ES-I3 (cell line): ENCODE results near the gene TOR1AIP2.
"Not testable (repeated sequence)": the region's sequence is repeated elsewhere in the genome, so short reads cannot be mapped to it uniquely, and the experiment has no call there.

ENCODE experiments used
- H3K36me3 ChIP-seq: 2 replicates; pipeline ENCODE4 v1.6.1; 2013; ENCODE audit warnings: mild to moderate bottlenecking, low read length, control low read depth, moderate library complexity; ENCODE audit not compliant: insufficient read depth
- H3K4me1 ChIP-seq: 2 replicates; pipeline ENCODE4 v1.6.1; 2013; ENCODE audit warnings: mild to moderate bottlenecking, control low read depth, low read length; ENCODE audit not compliant: insufficient read depth
- H3K9ac ChIP-seq: 2 replicates; pipeline ENCODE4 v1.6.1; 2013; ENCODE audit warnings: low read depth, mild to moderate bottlenecking, low read length, moderate library complexity
- H3K9me3 ChIP-seq: 2 replicates; pipeline ENCODE4 v1.6.1; 2013; ENCODE audit warnings: mild to moderate bottlenecking, low read length, moderate library complexity; ENCODE audit not compliant: control insufficient read depth, insufficient read depth

TOR1AIP2 gene

DNA sequence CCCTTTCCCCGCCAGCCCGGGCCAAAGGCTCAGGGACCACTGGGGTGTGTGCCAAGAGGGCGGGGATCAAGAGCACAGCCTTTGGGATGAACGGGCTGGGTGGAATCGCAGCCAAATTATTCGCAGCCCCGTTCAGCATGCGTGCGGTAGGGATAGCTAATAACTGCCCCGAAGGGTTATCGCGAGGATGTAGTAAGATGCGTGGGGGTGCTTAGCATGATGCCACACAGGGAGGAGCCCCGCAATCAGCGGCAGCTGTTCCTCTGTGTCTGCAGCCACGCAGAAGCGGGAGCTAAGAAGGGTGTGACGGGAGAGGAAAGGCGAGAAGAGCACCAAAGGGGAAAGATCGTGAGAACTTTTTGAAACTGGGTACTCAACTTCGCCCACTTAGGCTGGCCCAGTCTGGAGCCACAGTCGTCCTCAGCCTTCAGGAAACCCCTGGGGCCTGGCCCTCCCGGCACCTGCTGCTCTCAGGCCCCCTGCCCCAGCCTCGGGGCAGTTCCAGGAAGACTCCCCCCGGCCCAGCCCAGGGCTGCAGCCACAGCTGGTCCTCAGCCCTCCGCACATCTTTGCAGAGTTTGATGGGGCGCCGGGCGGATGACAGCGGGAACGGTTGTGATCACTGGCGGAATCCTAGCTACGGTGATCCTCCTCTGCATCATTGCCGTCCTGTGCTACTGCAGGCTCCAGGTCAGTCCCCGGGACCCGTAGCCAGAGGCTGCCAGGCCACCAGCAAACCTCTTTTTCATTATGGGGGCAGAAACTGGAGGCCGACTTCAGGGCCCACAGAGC is 64.9 kb downstream of the TOR1AIP2 start:
- no peaks in the 10 kb centered on the region for H3K36me3 ChIP-seq
- no peaks in the 10 kb centered on the region for H3K9me3 ChIP-seq
- H3K9ac ChIP-seq, result no peak overlapping the region

DNA sequence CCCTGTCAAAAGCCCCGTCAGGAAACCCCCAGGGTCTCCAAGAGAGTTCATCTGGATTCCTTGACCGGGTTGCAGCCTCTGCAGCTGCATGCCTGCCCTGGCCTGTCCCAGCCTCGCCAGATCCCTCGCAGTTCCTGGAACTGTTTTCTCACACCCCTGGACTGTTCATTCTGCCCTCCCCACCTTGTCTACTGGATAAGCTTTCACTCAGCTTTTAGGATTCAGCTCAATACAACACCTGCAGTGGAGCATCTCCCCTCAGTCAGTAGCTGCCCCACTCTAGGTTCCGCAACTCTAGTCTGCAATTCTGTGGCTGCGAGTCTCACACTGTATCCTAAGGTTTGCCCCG is 67.3 kb downstream of the TOR1AIP2 start:
- Histone ChIP-seq H3K36me3 (no peaks in the 10 kb centered on the region), H3K4me1 (no peaks in the 10 kb centered on the region), H3K9ac (no peak overlapping the region), H3K9me3 (no peaks in the 10 kb centered on the region)

More for the DNA sequence above, 64.9 kb downstream of the TOR1AIP2 start:
- no peaks in the 10 kb centered on the region; the same call in 1 of the 2 replicates for H3K4me1 ChIP-seq

DNA sequence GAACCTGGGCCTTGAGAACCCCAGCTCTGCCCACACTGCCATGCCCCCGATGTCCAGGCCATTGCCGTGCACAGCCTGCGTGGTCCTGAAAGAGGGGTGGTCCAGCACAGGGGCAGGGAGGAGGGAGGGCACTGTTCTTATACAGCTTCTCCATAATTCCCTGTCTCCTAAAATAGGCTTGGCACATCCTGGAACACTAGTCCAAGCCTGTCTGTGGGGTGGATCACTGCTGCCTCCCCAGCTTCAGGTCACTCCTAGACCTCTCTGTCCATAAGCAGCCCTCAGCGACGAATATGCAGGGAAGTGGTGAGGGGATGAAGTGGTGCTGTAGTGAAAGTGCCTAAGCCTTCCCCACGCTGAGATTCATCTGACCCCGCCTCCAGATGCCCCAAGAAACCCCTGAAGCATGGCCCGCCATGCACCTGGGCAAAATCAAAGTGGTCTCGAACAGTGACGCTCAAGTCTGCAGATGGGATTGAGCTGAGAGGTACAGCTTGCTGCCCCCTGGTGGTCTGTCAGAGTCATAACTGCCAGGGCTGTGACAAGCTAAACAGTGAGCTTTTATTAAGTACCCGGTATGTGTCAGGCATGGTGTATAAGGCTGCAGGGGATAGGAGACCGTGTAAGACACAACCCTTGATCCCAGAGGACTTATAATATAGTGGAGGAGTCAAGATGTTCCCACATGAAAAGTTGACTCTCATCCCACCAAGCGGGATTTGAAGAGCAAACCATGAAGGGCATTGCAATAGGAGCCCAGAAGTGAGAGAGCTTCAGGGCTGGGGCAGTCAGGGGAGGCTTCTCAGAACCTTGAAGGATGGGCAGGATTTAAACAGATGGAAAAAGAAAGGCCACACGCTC is 67.9 kb downstream of the TOR1AIP2 start:
- no peak overlapping the region for H3K9ac ChIP-seq
- H3K36me3 ChIP-seq, result no peaks in the 10 kb centered on the region
- H3K9me3 ChIP-seq, result no peaks in the 10 kb centered on the region
- H3K4me1 ChIP-seq, result no peaks in the 10 kb centered on the region

DNA sequence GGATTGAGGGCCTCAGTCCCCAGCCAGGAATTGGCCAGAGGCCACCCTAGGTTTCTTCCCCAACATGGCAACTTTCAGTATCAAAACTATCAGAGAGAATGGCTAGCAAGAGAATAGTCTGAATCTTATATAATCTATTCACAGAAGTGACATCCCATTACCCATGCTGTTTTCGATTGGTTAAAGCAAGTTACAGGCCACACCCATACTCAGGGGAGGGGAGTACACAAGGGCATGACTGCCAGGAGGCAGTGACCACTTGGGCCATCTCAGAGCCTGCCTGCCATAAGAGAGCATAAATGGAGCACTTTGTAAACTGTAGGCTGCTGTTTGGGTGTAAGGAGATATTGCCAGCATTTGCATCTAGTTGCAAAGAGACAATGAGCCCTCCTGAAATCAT is 69.1 kb downstream of the TOR1AIP2 start:
- H3K9ac ChIP-seq, result no peak overlapping the region
- H3K4me1 ChIP-seq, result no peaks in the 10 kb centered on the region
- H3K36me3 ChIP-seq, result no peaks in the 10 kb centered on the region
- H3K9me3 ChIP-seq, result no peaks in the 10 kb centered on the region

DNA sequence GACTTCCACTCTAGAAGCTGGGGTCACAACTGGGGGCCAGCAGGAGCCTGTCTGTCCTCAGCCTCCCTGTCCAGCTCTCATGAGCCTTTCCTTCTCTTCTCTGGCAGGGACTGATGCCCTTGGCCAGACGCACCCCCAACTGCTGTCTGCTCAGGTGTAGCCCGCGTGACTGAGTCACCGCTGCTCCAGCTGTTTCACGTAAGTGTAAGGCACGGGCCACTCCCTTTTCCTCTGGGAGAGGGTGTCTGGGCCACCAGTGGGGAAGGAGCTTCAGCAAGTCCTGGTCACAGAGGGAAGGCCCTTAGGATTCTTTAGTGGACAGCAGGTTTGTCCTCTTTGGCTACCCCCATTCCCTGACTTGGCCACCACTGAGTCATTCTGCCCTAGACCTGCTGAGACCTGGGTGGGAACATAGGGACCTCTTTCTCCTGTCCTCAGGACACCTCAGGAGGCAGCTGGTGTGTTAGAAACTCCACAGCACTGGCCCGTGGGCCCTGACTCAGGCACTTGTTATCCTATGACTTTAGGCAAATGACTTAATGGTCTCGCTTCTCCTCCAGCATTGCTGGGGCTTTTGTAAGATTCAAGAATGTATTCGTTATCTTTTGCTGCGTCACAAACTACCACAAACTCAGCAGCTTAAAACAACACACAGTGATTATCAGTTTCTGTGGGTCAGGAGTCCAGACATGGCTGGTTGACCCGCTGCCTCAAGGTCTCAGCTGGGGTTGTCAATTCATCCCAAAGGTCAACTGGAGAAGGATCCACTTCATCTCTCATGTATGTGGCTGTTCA is 69.7 kb downstream of the TOR1AIP2 start:
- Histone ChIP-seq H3K9ac (no peak overlapping the region), H3K9me3 (no peaks in the 10 kb centered on the region), H3K4me1 (no peaks in the 10 kb centered on the region), H3K36me3 (no peaks in the 10 kb centered on the region)

DNA sequence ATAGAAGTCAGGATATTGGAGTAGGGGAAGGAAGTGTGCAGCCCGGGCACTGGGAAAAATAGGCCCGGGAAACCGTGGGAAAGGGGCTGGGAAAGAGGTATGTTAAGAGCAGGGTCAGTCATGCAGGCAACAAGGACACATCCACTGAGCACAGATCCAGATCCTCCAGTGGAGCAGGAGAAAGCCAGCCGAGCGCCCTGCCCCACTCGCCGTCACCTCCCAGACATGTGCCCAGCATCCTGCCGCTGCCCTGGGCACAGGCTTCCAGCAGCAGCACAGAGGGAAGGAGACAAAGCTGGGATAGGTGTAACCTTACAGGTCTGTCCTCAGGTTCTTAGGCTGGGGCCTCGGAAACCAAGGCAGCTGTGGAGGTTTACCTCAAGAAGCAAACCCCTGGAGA is 70.3 kb downstream of the TOR1AIP2 start:
- Histone ChIP-seq H3K9ac (no peak overlapping the region), H3K36me3 (no peaks in the 10 kb centered on the region), H3K9me3 (no peaks in the 10 kb centered on the region), H3K4me1 (no peaks in the 10 kb centered on the region)

DNA sequence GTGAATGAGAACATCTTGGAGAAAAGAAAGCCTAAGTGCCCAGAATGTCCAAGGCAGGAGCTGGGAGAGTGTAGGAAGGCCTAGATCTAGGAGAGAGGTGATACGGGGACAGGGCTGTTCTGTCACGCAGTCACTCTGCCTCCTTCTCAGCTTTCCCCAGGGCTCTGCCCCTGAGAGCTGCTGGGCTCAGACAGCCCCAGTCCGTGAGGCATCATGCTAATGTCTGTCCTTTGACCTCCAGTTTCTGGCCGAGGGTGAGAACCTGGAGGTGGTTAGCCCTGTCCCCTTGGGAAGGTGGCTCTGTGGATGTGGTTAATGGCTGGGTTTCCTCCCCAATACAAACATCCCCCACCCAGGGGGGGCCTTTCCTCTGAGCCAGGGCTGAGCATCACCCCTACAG is 71.3 kb downstream of the TOR1AIP2 start:
- no peak overlapping the region for H3K9ac ChIP-seq
- no peaks in the 10 kb centered on the region for H3K36me3 ChIP-seq
- no peaks in the 10 kb centered on the region for H3K4me1 ChIP-seq
- H3K9me3 ChIP-seq, result no peaks in the 10 kb centered on the region

DNA sequence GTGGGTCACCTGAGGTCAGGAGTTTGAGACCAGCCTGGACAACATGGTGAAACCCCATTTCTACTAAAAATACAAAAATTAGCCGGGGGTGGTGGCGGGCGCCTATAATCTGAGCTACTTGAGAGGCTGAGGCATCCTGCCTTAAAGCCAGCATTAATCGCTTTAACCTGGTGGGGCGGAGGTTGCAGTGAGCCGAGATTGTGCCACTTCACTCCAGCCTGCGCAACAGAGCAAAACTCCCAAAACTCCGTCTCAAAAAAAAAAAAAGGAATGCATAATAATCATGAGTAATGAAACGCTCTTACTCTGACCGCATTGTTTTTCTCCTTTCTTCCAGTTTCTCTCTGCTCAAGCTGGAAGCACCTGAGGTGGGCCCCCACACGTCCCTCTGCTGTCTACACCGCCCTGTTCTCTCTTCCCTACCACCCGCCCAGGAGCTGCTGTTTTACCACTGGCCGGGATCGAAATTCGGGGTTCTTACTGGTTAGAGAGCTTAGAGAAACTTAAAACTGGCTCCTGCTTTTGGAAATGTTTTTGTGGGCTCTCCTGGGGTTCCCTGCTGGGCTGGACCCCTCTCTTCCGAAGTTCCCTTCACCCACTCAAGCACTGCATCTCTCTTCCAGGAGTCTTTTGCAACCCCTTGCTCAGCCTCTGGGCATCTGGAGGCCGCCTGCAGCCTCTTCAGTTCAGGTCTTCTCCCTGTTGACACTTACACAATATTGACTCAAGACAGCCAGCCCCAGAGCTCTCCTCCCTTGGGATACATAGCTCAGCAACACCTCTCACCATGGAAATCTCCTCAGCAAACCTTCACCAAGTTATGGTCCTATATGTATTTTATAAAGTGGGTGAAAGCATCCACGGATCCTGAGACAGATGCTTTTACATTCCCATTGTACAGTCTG is 72.1 kb downstream of the TOR1AIP2 start:
- Histone ChIP-seq H3K9ac (no peak overlapping the region), H3K4me1 (no peaks in the 10 kb centered on the region), H3K9me3 (no peaks in the 10 kb centered on the region), H3K36me3 (no peaks in the 10 kb centered on the region)

DNA sequence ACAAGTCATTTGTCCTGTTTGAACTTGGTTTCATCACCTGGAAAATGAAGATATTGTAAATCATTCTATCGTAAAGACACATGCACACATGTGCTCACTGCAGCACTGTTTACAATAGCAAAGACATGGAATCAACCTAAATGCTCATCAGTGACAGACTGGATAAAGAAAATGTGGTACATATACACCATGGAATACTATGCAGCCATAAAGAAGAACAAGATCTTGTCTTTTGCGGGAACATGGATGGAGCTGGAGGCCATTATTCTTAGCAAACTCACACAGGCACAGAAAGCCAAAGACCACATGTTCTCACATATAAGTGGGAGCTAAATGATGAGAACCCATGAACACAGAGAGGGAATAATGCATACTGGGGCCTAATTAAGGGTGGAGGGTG is 73.2 kb downstream of the TOR1AIP2 start:
- not testable (repeated sequence) for H3K36me3 ChIP-seq, H3K9me3 ChIP-seq, H3K4me1 ChIP-seq, H3K9ac ChIP-seq

DNA sequence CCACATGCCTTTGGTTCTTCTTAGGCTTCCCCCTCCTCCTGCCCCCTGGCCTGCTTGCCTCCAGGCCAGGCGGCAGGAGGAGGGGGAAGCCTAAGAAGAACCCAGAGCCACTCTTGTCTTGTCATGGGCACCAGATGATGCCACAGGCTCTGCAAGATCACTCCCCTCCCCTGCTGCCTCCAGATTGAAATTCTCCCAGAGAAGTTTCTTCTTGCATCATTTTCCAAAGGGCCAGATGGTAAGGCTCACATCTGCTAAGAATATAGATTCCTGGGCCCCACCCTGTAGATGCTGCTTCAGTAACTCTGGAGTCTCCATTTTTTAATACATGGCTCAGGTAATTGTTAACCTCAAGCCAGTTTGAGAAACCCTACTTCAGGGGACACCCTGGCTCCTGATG is 73.7 kb downstream of the TOR1AIP2 start:
- Histone ChIP-seq H3K9me3 (no peaks in the 10 kb centered on the region), H3K4me1 (no peaks in the 10 kb centered on the region), H3K9ac (no peak overlapping the region), H3K36me3 (no peaks in the 10 kb centered on the region)

DNA sequence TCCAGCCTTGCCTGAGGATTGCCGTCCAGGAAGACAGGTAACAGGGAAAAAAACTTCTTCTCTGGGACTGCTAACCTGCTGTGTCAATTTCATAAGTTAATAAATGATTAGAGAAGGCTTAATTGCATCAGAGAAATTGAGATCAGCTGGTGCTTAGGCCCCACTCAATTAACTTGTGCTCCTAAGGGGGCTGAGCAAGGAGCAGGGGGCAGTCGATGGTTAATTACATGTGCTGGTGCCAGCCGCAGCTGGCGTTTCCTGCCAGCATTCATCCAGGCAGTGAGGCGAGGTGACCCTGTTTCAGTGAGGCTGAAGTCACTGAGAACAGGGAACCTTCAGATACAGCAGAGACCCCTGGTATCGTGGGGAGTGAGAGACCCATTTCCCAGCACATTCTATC is 74.5 kb downstream of the TOR1AIP2 start:
- Histone ChIP-seq H3K4me1 (no peaks in the 10 kb centered on the region), H3K9ac (no peak overlapping the region), H3K9me3 (no peaks in the 10 kb centered on the region), H3K36me3 (no peaks in the 10 kb centered on the region)

DNA sequence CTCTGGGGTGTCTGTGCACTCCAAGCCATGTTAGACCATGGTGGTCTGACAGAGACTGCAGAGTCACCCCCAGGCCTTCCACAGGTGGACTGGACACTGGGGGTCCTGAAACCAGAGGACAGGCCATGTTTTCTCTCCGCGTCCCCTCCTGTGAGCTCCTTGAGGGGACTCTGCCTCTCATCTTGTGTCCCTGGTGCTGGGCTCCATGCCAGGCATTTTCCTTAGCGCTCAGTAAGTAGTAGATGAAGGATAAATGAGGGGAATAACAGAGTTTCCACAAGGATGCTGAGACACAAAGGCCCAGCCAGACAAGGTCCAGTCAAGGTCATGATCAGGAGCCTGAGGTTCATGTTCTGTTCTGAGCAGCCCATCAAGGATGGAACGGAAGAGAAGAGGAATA is 77.1 kb downstream of the TOR1AIP2 start:
- Histone ChIP-seq H3K9ac (no peak overlapping the region), H3K4me1 (no peaks in the 10 kb centered on the region), H3K9me3 (no peaks in the 10 kb centered on the region), H3K36me3 (no peaks in the 10 kb centered on the region)

DNA sequence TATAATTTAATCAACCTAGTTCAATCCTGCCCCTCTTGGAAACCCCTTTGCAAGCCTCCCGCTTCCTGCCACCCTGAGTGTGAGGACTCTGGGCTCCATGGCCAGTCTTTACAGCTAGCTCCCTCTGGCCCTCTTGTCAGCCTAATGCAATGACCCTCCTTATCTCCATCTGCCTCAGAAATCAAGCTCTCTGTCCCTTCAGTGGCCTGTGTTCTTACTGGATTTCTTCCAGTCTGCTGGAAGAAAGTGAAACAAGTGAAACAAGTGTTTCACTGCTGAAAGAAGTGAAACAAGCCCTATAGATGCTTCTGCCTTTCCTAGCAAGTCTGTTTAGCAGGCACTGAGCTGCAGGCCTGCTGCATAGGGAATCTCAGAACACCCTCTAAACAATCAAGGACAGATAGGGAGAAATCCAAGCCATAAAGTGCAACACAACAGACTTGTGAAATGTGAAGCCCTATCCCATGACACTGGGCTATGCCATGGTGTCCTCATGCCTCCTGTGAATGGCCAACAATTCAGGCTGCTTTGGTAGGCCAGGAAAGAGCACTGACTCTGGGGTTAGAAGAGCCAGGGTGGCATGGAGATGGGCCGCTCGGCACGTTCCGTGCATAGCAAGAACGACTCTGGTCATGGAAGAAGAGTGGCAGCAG is 78.6 kb downstream of the TOR1AIP2 start:
- Histone ChIP-seq H3K4me1 (no peaks in the 10 kb centered on the region), H3K36me3 (no peaks in the 10 kb centered on the region), H3K9ac (no peak overlapping the region), H3K9me3 (no peaks in the 10 kb centered on the region)
